HepG2 (cell line): ENCODE results near the gene BOD1.

Experiments used
- ATF7 ChIP-seq, 2 experiments: fragments of 450-650 bp in 1 of 2; sonication (generic) in 1 of 2; formaldehyde crosslinking in 1 of 2; IDR thresholded peaks; 2 replicates each; pipeline versions ENCODE4 v1.4.0 to v1.6.1; 2016 to 2020; ENCODE audit warnings: antibody characterized with exemption in 1 of 2, mild to moderate bottlenecking in 1 of 2, missing genetic modification reagents in 1 of 2
- CREM ChIP-seq, 2 experiments: sonication (generic) in 1 of 2; formaldehyde crosslinking in 1 of 2; IDR thresholded peaks; 2 replicates each; pipeline versions ENCODE4 v1.4.0 to v1.6.1; 2016 to 2020; ENCODE audit warnings: antibody characterized with exemption in 1 of 2, mild to moderate bottlenecking in 1 of 2, missing genetic modification reagents in 1 of 2
- CTCF ChIP-seq: sonication (generic); formaldehyde crosslinking; IDR thresholded peaks from 2 replicates; pipeline ENCODE4 v1.5.0; 2020; ENCODE audit warnings: mild to moderate bottlenecking, missing genetic modification reagents, moderate library complexity
- FOXO1 ChIP-seq: sonication (generic); formaldehyde crosslinking; IDR thresholded peaks from 2 replicates; pipeline ENCODE4 v1.4.0; 2020; ENCODE audit warnings: missing genetic modification reagents
- MAFG ChIP-seq: sonication (generic); formaldehyde crosslinking; IDR thresholded peaks from 2 replicates; pipeline ENCODE4 v1.5.1; 2020; ENCODE audit warnings: mild to moderate bottlenecking, missing genetic modification reagents
- PRDM10 ChIP-seq: sonication (generic); formaldehyde crosslinking; IDR thresholded peaks from 2 replicates; pipeline ENCODE4 v1.4.0; 2020; ENCODE audit warnings: low read depth, missing genetic modification reagents
- TARDBP ChIP-seq: sonication (generic); formaldehyde crosslinking; IDR thresholded peaks from 2 replicates; pipeline ENCODE4 v1.8.0; 2022; ENCODE audit warnings: mild to moderate bottlenecking, missing genetic modification reagents
- TRIM24 ChIP-seq: sonication (generic); formaldehyde crosslinking; IDR thresholded peaks from 2 replicates; pipeline ENCODE4 v1.8.0; 2022; ENCODE audit warnings: mild to moderate bottlenecking, missing genetic modification reagents

- TF ChIP-seq TRIM24 (CRISPR knock-in tag) = no peak
- TF ChIP-seq FOXO1 = no peak; the same call in 1 of the 2 replicates
- TF ChIP-seq CTCF (CRISPR knock-in tag) = peak; percentile 94
- TF ChIP-seq ATF7 (IDR thresholded peaks at IDR 0.05) = no peak
- TF ChIP-seq ATF7 (CRISPR knock-in tag; IDR thresholded peaks at IDR 0.05) = no peak
- TF ChIP-seq TARDBP (CRISPR knock-in tag) = no peak
- no peak for TF ChIP-seq MAFG (CRISPR knock-in tag)
- TF ChIP-seq PRDM10 (CRISPR knock-in tag) = no peak
- no peak for TF ChIP-seq CREM (IDR thresholded peaks at IDR 0.05)
- TF ChIP-seq CREM (CRISPR knock-in tag; IDR thresholded peaks at IDR 0.05) = no peak
These were observed 43.1 kb downstream of the BOD1 start for GRCh38 chr5:173573126-173573960.
